Measurements from ENCODE around the gene CYTH1. TPM values are rescaled to one million over a fixed set of nuclear protein-coding genes. Genes with fewer than 3 reads are reported as not detected.
A peak's percentile ranks its signal among the peaks of the same experiment; 100 is the strongest.

CYTH1 gene
- total RNA-seq, 1 donor from 2014 or later, result 25.0 TPM

- peaks cover 7% of the 10 kb centered on the region for H3K79me2 ChIP-seq (ENCODE audit: insufficient read depth, low read length)
- H3K9me3 Mint-ChIP-seq (ENCODE audit: unreplicated experiment), result no peaks in the 10 kb centered on the region
- peaks cover 24% of the 10 kb centered on the region for H3K4me1 ChIP-seq (ENCODE audit: insufficient read depth, low read length)
Observed at GRCh38 chr17:78707923-78708322, 74.2 kb downstream of the CYTH1 start.

GRCh38 chr17:78707016-78707415 lies 75.1 kb downstream of the CYTH1 start:
- H3K4me1 Mint-ChIP-seq (ENCODE audit: low read depth, unreplicated experiment), result peaks cover 17% of the 10 kb centered on the region
- no peak overlapping the region for H3K4me3 ChIP-seq (ENCODE audit: insufficient read depth, low read depth, low read length)
- peak overlapping the region; percentile 63 for H3K9ac ChIP-seq (ENCODE audit: low read length)
- no peak for TF ChIP-seq EZH2 (IDR thresholded peaks at IDR 0.05; ENCODE audit: insufficient read depth, low read length)
- TF ChIP-seq, protein P1, sequence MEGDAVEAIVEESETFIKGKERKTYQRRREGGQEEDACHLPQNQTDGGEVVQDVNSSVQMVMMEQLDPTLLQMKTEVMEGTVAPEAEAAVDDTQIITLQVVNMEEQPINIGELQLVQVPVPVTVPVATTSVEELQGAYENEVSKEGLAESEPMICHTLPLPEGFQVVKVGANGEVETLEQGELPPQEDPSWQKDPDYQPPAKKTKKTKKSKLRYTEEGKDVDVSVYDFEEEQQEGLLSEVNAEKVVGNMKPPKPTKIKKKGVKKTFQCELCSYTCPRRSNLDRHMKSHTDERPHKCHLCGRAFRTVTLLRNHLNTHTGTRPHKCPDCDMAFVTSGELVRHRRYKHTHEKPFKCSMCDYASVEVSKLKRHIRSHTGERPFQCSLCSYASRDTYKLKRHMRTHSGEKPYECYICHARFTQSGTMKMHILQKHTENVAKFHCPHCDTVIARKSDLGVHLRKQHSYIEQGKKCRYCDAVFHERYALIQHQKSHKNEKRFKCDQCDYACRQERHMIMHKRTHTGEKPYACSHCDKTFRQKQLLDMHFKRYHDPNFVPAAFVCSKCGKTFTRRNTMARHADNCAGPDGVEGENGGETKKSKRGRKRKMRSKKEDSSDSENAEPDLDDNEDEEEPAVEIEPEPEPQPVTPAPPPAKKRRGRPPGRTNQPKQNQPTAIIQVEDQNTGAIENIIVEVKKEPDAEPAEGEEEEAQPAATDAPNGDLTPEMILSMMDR (IDR thresholded peaks at IDR 0.05; ENCODE audit: insufficient read depth, low read depth, low read length), result no peak
- H3K4me1 ChIP-seq (ENCODE audit: insufficient read depth, low read length), result peaks cover 24% of the 10 kb centered on the region
- no peaks in the 10 kb centered on the region for H3K27me3 ChIP-seq (ENCODE audit: insufficient read depth, low read length)
- FAIRE-seq, result no peak
- peak overlapping the region; percentile 50 for H3K4me2 ChIP-seq (ENCODE audit: low read length)
- no peak overlapping the region for H2AFZ ChIP-seq (ENCODE audit: low read depth, low read length)
- no peaks in the 10 kb centered on the region for H3K27me3 Mint-ChIP-seq (ENCODE audit: low read depth, unreplicated experiment)
- H3K36me3 ChIP-seq (ENCODE audit: insufficient read depth, low read length), result peaks cover 3% of the 10 kb centered on the region
- no peaks in the 10 kb centered on the region for H3K9me3 ChIP-seq (ENCODE audit: insufficient read depth, low read depth, low read length)
- no peak overlapping the region for H3K4me3 Mint-ChIP-seq (ENCODE audit: unreplicated experiment)
- H3K27ac ChIP-seq (ENCODE audit: low read depth, low read length), result peak overlapping the region; percentile 88
- H3K27ac Mint-ChIP-seq (ENCODE audit: unreplicated experiment), result peak overlapping the region; percentile 35
- peaks cover 3% of the 10 kb centered on the region for H4K20me1 ChIP-seq (ENCODE audit: insufficient read depth, low read length)
- peaks cover 13% of the 10 kb centered on the region for H3K36me3 Mint-ChIP-seq (ENCODE audit: low read depth, unreplicated experiment)
- no peaks in the 10 kb centered on the region for H3K9me3 Mint-ChIP-seq (ENCODE audit: unreplicated experiment)
- peaks cover 7% of the 10 kb centered on the region for H3K79me2 ChIP-seq (ENCODE audit: insufficient read depth, low read length)
- DNase-seq (ENCODE audit: low read depth), result no peak

More at GRCh38 chr17:78707923-78708322, 74.2 kb downstream of the CYTH1 start:
- H3K36me3 Mint-ChIP-seq (ENCODE audit: low read depth, unreplicated experiment), result peaks cover 13% of the 10 kb centered on the region
- TF ChIP-seq EZH2 (IDR thresholded peaks at IDR 0.05; ENCODE audit: insufficient read depth, low read length), result no peak
- TF ChIP-seq, protein P1 (IDR thresholded peaks at IDR 0.05; ENCODE audit: insufficient read depth, low read depth, low read length), result no peak
- Histone ChIP-seq H3K4me3 (ENCODE audit: insufficient read depth, low read depth, low read length) (no peak overlapping the region), H3K4me2 (ENCODE audit: low read length) (no peak overlapping the region), H3K36me3 (ENCODE audit: insufficient read depth, low read length) (no peaks in the 10 kb centered on the region), H3K9me3 (ENCODE audit: insufficient read depth, low read depth, low read length) (no peaks in the 10 kb centered on the region), H4K20me1 (ENCODE audit: insufficient read depth, low read length) (peaks cover 3% of the 10 kb centered on the region), H3K9ac (ENCODE audit: low read length) (peak overlapping the region; percentile 15), H2AFZ (ENCODE audit: low read depth, low read length) (no peak overlapping the region), H3K27me3 (ENCODE audit: insufficient read depth, low read length) (no peaks in the 10 kb centered on the region), H3K27ac (ENCODE audit: low read depth, low read length) (peak overlapping the region; percentile 88)
- H3K27me3 Mint-ChIP-seq (ENCODE audit: low read depth, unreplicated experiment), result no peaks in the 10 kb centered on the region
- DNase-seq (ENCODE audit: low read depth) (no peak), FAIRE-seq (no peak)
- peaks cover 17% of the 10 kb centered on the region for H3K4me1 Mint-ChIP-seq (ENCODE audit: low read depth, unreplicated experiment)
- H3K27ac Mint-ChIP-seq (ENCODE audit: unreplicated experiment), result no peak overlapping the region
- H3K4me3 Mint-ChIP-seq (ENCODE audit: unreplicated experiment), result no peak overlapping the region

- Histone ChIP-seq H3K4me1 (ENCODE audit: insufficient read depth, low read length) (peaks cover 24% of the 10 kb centered on the region), H3K9ac (ENCODE audit: low read length) (peak overlapping the region; percentile 63), H4K20me1 (ENCODE audit: insufficient read depth, low read length) (peaks cover 3% of the 10 kb centered on the region), H3K27ac (ENCODE audit: low read depth, low read length) (peak overlapping the region; percentile 88), H3K79me2 (ENCODE audit: insufficient read depth, low read length) (peaks cover 7% of the 10 kb centered on the region), H3K27me3 (ENCODE audit: insufficient read depth, low read length) (no peaks in the 10 kb centered on the region), H3K36me3 (ENCODE audit: insufficient read depth, low read length) (peaks cover 5% of the 10 kb centered on the region), H3K4me2 (ENCODE audit: low read length) (peak overlapping the region; percentile 50), H3K9me3 (ENCODE audit: insufficient read depth, low read depth, low read length) (no peaks in the 10 kb centered on the region), H2AFZ (ENCODE audit: low read depth, low read length) (no peak overlapping the region), H3K4me3 (ENCODE audit: insufficient read depth, low read depth, low read length) (no peak overlapping the region)
- Mint-ChIP-seq H3K4me1 (ENCODE audit: low read depth, unreplicated experiment) (peaks cover 17% of the 10 kb centered on the region), H3K4me3 (ENCODE audit: unreplicated experiment) (no peak overlapping the region), H3K9me3 (ENCODE audit: unreplicated experiment) (no peaks in the 10 kb centered on the region), H3K36me3 (ENCODE audit: low read depth, unreplicated experiment) (peaks cover 15% of the 10 kb centered on the region), H3K27ac (ENCODE audit: unreplicated experiment) (peak overlapping the region; percentile 35), H3K27me3 (ENCODE audit: low read depth, unreplicated experiment) (no peaks in the 10 kb centered on the region)
- no peak for FAIRE-seq
- TF ChIP-seq, protein P1 (IDR thresholded peaks at IDR 0.05; ENCODE audit: insufficient read depth, low read depth, low read length), result no peak
- TF ChIP-seq EZH2 (IDR thresholded peaks at IDR 0.05; ENCODE audit: insufficient read depth, low read length), result no peak
- DNase-seq (ENCODE audit: low read depth), result peak; percentile 83
Observed at GRCh38 chr17:78706271-78706915, 75.7 kb downstream of the CYTH1 start.

Measured in astrocyte (in vitro differentiated cells and primary cell).